HUES6 (cell line): ENCODE results near the gene CDKN2B-AS1.
"Not testable (repeated sequence)": the region's sequence is repeated elsewhere in the genome, so short reads cannot be mapped to it uniquely, and the experiment has no call there.

ENCODE experiments used
- H3K27ac ChIP-seq: 2 replicates; pipeline ENCODE4 v1.7.0; 2013; ENCODE audit warnings: low read depth, mild to moderate bottlenecking, low read length, inconsistent platforms
- H3K27me3 ChIP-seq: 2 replicates; pipeline ENCODE4 v1.6.1; 2013; ENCODE audit warnings: low read length; ENCODE audit not compliant: control insufficient read depth, insufficient read depth
- H3K36me3 ChIP-seq: 2 replicates; pipeline ENCODE4 v1.6.1; 2013; ENCODE audit warnings: low read length; ENCODE audit not compliant: control insufficient read depth, insufficient read depth
- H3K4me1 ChIP-seq: 2 replicates; pipeline ENCODE4 v1.6.1; 2013; ENCODE audit warnings: low read length; ENCODE audit not compliant: control insufficient read depth, insufficient read depth
- H3K4me3 ChIP-seq: 2 replicates; pipeline ENCODE4 v1.5.1; 2013; ENCODE audit warnings: low read depth, low read length
- H3K9ac ChIP-seq: one replicate; pipeline ENCODE4 v1.6.1; 2013; ENCODE audit warnings: mild to moderate bottlenecking, low read length
- H3K9me3 ChIP-seq: 2 replicates; pipeline ENCODE4 v1.6.1; 2013; ENCODE audit warnings: low read depth, low read length; ENCODE audit not compliant: control insufficient read depth, insufficient read depth

CDKN2B-AS1 gene

GRCh38 chr9:22047596-22047995 is 53.0 kb downstream of the CDKN2B-AS1 start:
- Histone ChIP-seq H3K36me3 (no peaks in the 10 kb centered on the region), H3K9ac (no peak overlapping the region), H3K27ac (no peak overlapping the region), H3K27me3 (no peaks in the 10 kb centered on the region), H3K9me3 (no peaks in the 10 kb centered on the region), H3K4me3 (no peak overlapping the region), H3K4me1 (peaks cover 9% of the 10 kb centered on the region)

GRCh38 chr9:22049411-22049810 is 54.8 kb downstream of the CDKN2B-AS1 start:
- Histone ChIP-seq H3K27me3 (no peaks in the 10 kb centered on the region), H3K9me3 (no peaks in the 10 kb centered on the region), H3K9ac (no peak overlapping the region), H3K4me1 (peaks cover 11% of the 10 kb centered on the region), H3K27ac (no peak overlapping the region), H3K36me3 (no peaks in the 10 kb centered on the region), H3K4me3 (no peak overlapping the region)

- Histone ChIP-seq H3K9me3 (no peaks in the 10 kb centered on the region), H3K4me3 (no peak overlapping the region), H3K36me3 (no peaks in the 10 kb centered on the region), H3K27me3 (no peaks in the 10 kb centered on the region), H3K27ac (no peak overlapping the region), H3K9ac (no peak overlapping the region), H3K4me1 (peaks cover 11% of the 10 kb centered on the region)
Measured at GRCh38 chr9:22050924-22051323, 56.3 kb downstream of the CDKN2B-AS1 start.

- Histone ChIP-seq H3K9me3 (no peaks in the 10 kb centered on the region), H3K27ac (no peak overlapping the region), H3K36me3 (no peaks in the 10 kb centered on the region), H3K9ac (no peak overlapping the region), H3K27me3 (no peaks in the 10 kb centered on the region), H3K4me3 (no peak overlapping the region), H3K4me1 (peaks cover 11% of the 10 kb centered on the region)
Measured at GRCh38 chr9:22052376-22052945, 57.9 kb downstream of the CDKN2B-AS1 start.

GRCh38 chr9:22053178-22053577 is 58.6 kb downstream of the CDKN2B-AS1 start:
- peaks cover 11% of the 10 kb centered on the region for H3K4me1 ChIP-seq

GRCh38 chr9:22054076-22054475 is 59.5 kb downstream of the CDKN2B-AS1 start:
- Histone ChIP-seq H3K4me1 (peaks cover 11% of the 10 kb centered on the region), H3K9ac (no peak overlapping the region), H3K9me3 (no peaks in the 10 kb centered on the region), H3K27ac (no peak overlapping the region), H3K4me3 (no peak overlapping the region), H3K36me3 (no peaks in the 10 kb centered on the region), H3K27me3 (no peaks in the 10 kb centered on the region)

More at GRCh38 chr9:22053178-22053577, 58.6 kb downstream of the CDKN2B-AS1 start:
- Histone ChIP-seq H3K27me3 (no peaks in the 10 kb centered on the region), H3K9me3 (no peaks in the 10 kb centered on the region), H3K9ac (no peak overlapping the region), H3K4me3 (no peak overlapping the region), H3K27ac (no peak overlapping the region), H3K36me3 (no peaks in the 10 kb centered on the region)

GRCh38 chr9:22054529-22054928 is 59.9 kb downstream of the CDKN2B-AS1 start:
- H3K4me1 ChIP-seq = peaks cover 11% of the 10 kb centered on the region
- no peak overlapping the region for H3K4me3 ChIP-seq
- no peaks in the 10 kb centered on the region for H3K9me3 ChIP-seq
- no peaks in the 10 kb centered on the region for H3K27me3 ChIP-seq
- H3K9ac ChIP-seq = no peak overlapping the region
- H3K36me3 ChIP-seq = no peaks in the 10 kb centered on the region
- no peak overlapping the region for H3K27ac ChIP-seq

- H3K9ac ChIP-seq = no peak overlapping the region
- no peak overlapping the region for H3K4me3 ChIP-seq
- peaks cover 11% of the 10 kb centered on the region for H3K4me1 ChIP-seq
- no peak overlapping the region for H3K27ac ChIP-seq
- H3K36me3 ChIP-seq = no peaks in the 10 kb centered on the region
- H3K27me3 ChIP-seq = no peaks in the 10 kb centered on the region
- H3K9me3 ChIP-seq = no peaks in the 10 kb centered on the region
Measured at GRCh38 chr9:22055090-22055489, 60.5 kb downstream of the CDKN2B-AS1 start.

GRCh38 chr9:22056402-22056801 is 61.8 kb downstream of the CDKN2B-AS1 start:
- Histone ChIP-seq H3K4me3 (no peak overlapping the region), H3K27ac (no peak overlapping the region), H3K27me3 (no peaks in the 10 kb centered on the region), H3K4me1 (peaks cover 8% of the 10 kb centered on the region; the same call in 1 of the 2 replicates), H3K9ac (no peak overlapping the region), H3K36me3 (no peaks in the 10 kb centered on the region), H3K9me3 (no peaks in the 10 kb centered on the region)

GRCh38 chr9:22057972-22058371 is 63.4 kb downstream of the CDKN2B-AS1 start:
- H3K4me3 ChIP-seq, H3K27ac ChIP-seq, H3K9me3 ChIP-seq, H3K9ac ChIP-seq, H3K27me3 ChIP-seq, H3K36me3 ChIP-seq, H3K4me1 ChIP-seq: not testable (repeated sequence)

GRCh38 chr9:22060831-22061383 is 66.3 kb downstream of the CDKN2B-AS1 start:
- no peaks in the 10 kb centered on the region for H3K36me3 ChIP-seq
- no peaks in the 10 kb centered on the region for H3K4me1 ChIP-seq
- H3K4me3 ChIP-seq = no peak overlapping the region
- no peak overlapping the region for H3K27ac ChIP-seq
- no peaks in the 10 kb centered on the region for H3K9me3 ChIP-seq
- H3K9ac ChIP-seq = no peak overlapping the region
- H3K27me3 ChIP-seq = no peaks in the 10 kb centered on the region
